ENCODE measurements around the gene CSRP3.
A peak's percentile ranks its signal among the peaks of the same experiment; 100 is the strongest.

GRCh38 chr11:19201737-19202605 lies at the start of gene CSRP3:
- peak in 1 of 5 experiments; percentile 13 for TF ChIP-seq CTCF (IDR thresholded peaks at IDR 0.05 in 4 of 5, conservative IDR thresholded peaks at IDR 0.05 in 1 of 5)
- TF ChIP-seq POLR2A (IDR thresholded peaks at IDR 0.05): peak; percentile 43 to 66

Measured in gastrocnemius medialis (tissue), 4 donors.